Ishikawa (cell line): ENCODE results near the gene LSAMP.

Source experiments
- CEBPB ChIP-seq: IDR thresholded peaks from 2 replicates; pipeline ENCODE4 v1.6.1; 2012
- CREB1 ChIP-seq: IDR thresholded peaks from 2 replicates; pipeline ENCODE4 v1.6.1; 2012; ENCODE audit warnings: low read depth
- EGR1 ChIP-seq: IDR thresholded peaks from 2 replicates; pipeline ENCODE4 v1.6.1; 2012
- EP300 ChIP-seq: IDR thresholded peaks from 2 replicates; pipeline ENCODE4 v1.6.1; 2012; ENCODE audit warnings: borderline replicate concordance
- FOXM1 ChIP-seq: IDR thresholded peaks from 2 replicates; pipeline ENCODE4 v1.6.1; 2012; ENCODE audit warnings: low read depth, borderline replicate concordance
- MAX ChIP-seq: IDR thresholded peaks from 2 replicates; pipeline ENCODE4 v1.6.1; 2012
- NFIC ChIP-seq: IDR thresholded peaks from 2 replicates; pipeline ENCODE4 v1.6.1; 2012
- RAD21 ChIP-seq: IDR thresholded peaks from 2 replicates; pipeline ENCODE4 v1.6.1; 2012; ENCODE audit warnings: low read depth
- REST ChIP-seq: IDR thresholded peaks from 2 replicates; pipeline ENCODE4 v1.6.1; 2012; ENCODE audit warnings: low read depth, mild to moderate bottlenecking
- TAF1 ChIP-seq: IDR thresholded peaks from 2 replicates; pipeline ENCODE4 v1.6.1; 2012; ENCODE audit warnings: low read depth, mild to moderate bottlenecking
- TCF12 ChIP-seq: IDR thresholded peaks from 2 replicates; pipeline ENCODE4 v1.6.1; 2012; ENCODE audit warnings: low read depth
- TEAD4 ChIP-seq: IDR thresholded peaks from 2 replicates; pipeline ENCODE4 v1.6.1; 2012
- USF1 ChIP-seq: IDR thresholded peaks from 2 replicates; pipeline ENCODE4 v1.6.1; 2012
- YY1 ChIP-seq: IDR thresholded peaks from 2 replicates; pipeline ENCODE4 v1.6.1; 2012; ENCODE audit warnings: low read depth
- ZBTB7A ChIP-seq: IDR thresholded peaks from 2 replicates; pipeline ENCODE4 v1.6.1; 2012; ENCODE audit warnings: low read depth

The LSAMP gene

GRCh38 chr3:116045314-116045713, 400.0 kb downstream of the LSAMP start:
- no peak for TF ChIP-seq FOXM1
- TF ChIP-seq MAX: no peak
- TF ChIP-seq REST: no peak
- TF ChIP-seq TCF12: no peak
- no peak for TF ChIP-seq TAF1
- TF ChIP-seq ZBTB7A: no peak
- no peak for TF ChIP-seq EP300
- TF ChIP-seq TEAD4: no peak
- TF ChIP-seq CEBPB: no peak
- TF ChIP-seq YY1: no peak
- TF ChIP-seq EGR1: no peak
- TF ChIP-seq NFIC: no peak
- no peak for TF ChIP-seq RAD21
- TF ChIP-seq USF1: no peak
- TF ChIP-seq CREB1: no peak

GRCh38 chr3:116040152-116040551, 405.1 kb downstream of the LSAMP start:
- TF ChIP-seq CREB1: no peak
- no peak for TF ChIP-seq TCF12
- no peak for TF ChIP-seq USF1
- TF ChIP-seq FOXM1: no peak
- no peak for TF ChIP-seq TAF1
- TF ChIP-seq CEBPB: no peak
- no peak for TF ChIP-seq YY1
- TF ChIP-seq NFIC: no peak
- TF ChIP-seq MAX: no peak
- TF ChIP-seq EGR1: no peak
- TF ChIP-seq TEAD4: no peak
- TF ChIP-seq REST: no peak
- no peak for TF ChIP-seq RAD21
- TF ChIP-seq EP300: no peak

GRCh38 chr3:116039651-116039985, 405.7 kb downstream of the LSAMP start:
- TF ChIP-seq RAD21 (no peak), ZBTB7A (no peak), TCF12 (no peak), REST (no peak), YY1 (no peak), MAX (no peak), EP300 (no peak)

GRCh38 chr3:116038968-116039650, 406.2 kb downstream of the LSAMP start:
- TF ChIP-seq FOXM1 (no peak), MAX (no peak), EP300 (no peak), CEBPB (no peak)
